Lung microvascular endothelial cell (primary cell): Measurements from ENCODE around the gene ZNF526. TPM values are rescaled to one million over a fixed set of nuclear protein-coding genes. Genes with fewer than 3 reads are reported as not detected.
"Not testable (repeated sequence)": the region's sequence is repeated elsewhere in the genome, so short reads cannot be mapped to it uniquely, and the experiment has no call there.

ENCODE experiments used
- DNase-seq, 2 donors: peaks; one replicate each; pipeline versions ENCODE4 v3.0.0 to v3.0.0-alpha.2; 2010; ENCODE audit warnings: low read depth in 2 of 2
- total RNA-seq: library from RNA; depleted of rRNA; stranded (reverse); fragments of >200 nt; gene quantifications from 2 replicates; pipeline ENCODE4 v1.2.1, GENCODE V29; 2014

ZNF526 gene
- total RNA-seq, 1 donor from 2014 or later = 6.5 TPM

- not testable (repeated sequence) for DNase-seq
Observed at GRCh38 chr19:42257842-42258241, 37.7 kb downstream of the ZNF526 start.

GRCh38 chr19:42261763-42262162 lies 41.7 kb downstream of the ZNF526 start:
- DNase-seq = no peak

GRCh38 chr19:42266105-42266504 lies 46.0 kb downstream of the ZNF526 start:
- not testable (repeated sequence) for DNase-seq

- not testable (repeated sequence) for DNase-seq
Observed at GRCh38 chr19:42266928-42267603, 47.0 kb downstream of the ZNF526 start.

GRCh38 chr19:42267644-42268141 lies 47.6 kb downstream of the ZNF526 start:
- no peak for DNase-seq

GRCh38 chr19:42268142-42268703 lies 48.1 kb downstream of the ZNF526 start:
- DNase-seq = peak; percentile 100

- DNase-seq = peak; percentile 100
Observed at GRCh38 chr19:42268704-42269477, 48.8 kb downstream of the ZNF526 start, which contains the start of gene CIC. Gene CIC (plus strand): TSS chr19:42269252. CDS start chr19:42271784, 2,532 bp downstream.

- DNase-seq = no peak
Observed at GRCh38 chr19:42269478-42270345, 49.6 kb downstream of the ZNF526 start.

- peak; percentile 68 to 77 for DNase-seq
Observed at GRCh38 chr19:42270346-42271044, 50.4 kb downstream of the ZNF526 start.

GRCh38 chr19:42271045-42271419 lies 50.9 kb downstream of the ZNF526 start:
- no peak for DNase-seq

GRCh38 chr19:42271861-42272534 lies 51.9 kb downstream of the ZNF526 start:
- DNase-seq = no peak

- DNase-seq = no peak
Observed at GRCh38 chr19:42272535-42272897, 52.4 kb downstream of the ZNF526 start.

GRCh38 chr19:42272989-42273406 lies 52.9 kb downstream of the ZNF526 start:
- no peak for DNase-seq

GRCh38 chr19:42273407-42274064 lies 53.4 kb downstream of the ZNF526 start:
- DNase-seq = no peak

GRCh38 chr19:42274065-42274682 lies 54.1 kb downstream of the ZNF526 start:
- no peak for DNase-seq

- DNase-seq = no peak
Observed at GRCh38 chr19:42275103-42275502, 55.0 kb downstream of the ZNF526 start.

- no peak for DNase-seq
Observed at GRCh38 chr19:42275517-42275916, 55.4 kb downstream of the ZNF526 start.

- DNase-seq = no peak
Observed at GRCh38 chr19:42276284-42276683, 56.2 kb downstream of the ZNF526 start.

- DNase-seq = no peak
Observed at GRCh38 chr19:42276821-42277220, 56.7 kb downstream of the ZNF526 start.
